GM18951 (cell line): ENCODE results near the gene PIRT.

Source experiments
- POLR2A ChIP-seq: IDR thresholded peaks from 4 replicates; pipeline ENCODE4 v1.6.1; 2011; ENCODE audit warnings: mild to moderate bottlenecking; ENCODE audit not compliant: insufficient read length, insufficient read depth; ENCODE audit errors: extremely low read depth
- in situ Hi-C: fragments of 300-500 bp; cut with MboI; formaldehyde crosslinking; loops from one replicate; pipeline ENCODE4 v1.12.0; 2022; ENCODE audit warnings: low sequenced_read_pairs, mixed read lengths, inconsistent platforms; ENCODE audit not compliant: unreplicated experiment

PIRT gene

DNA sequence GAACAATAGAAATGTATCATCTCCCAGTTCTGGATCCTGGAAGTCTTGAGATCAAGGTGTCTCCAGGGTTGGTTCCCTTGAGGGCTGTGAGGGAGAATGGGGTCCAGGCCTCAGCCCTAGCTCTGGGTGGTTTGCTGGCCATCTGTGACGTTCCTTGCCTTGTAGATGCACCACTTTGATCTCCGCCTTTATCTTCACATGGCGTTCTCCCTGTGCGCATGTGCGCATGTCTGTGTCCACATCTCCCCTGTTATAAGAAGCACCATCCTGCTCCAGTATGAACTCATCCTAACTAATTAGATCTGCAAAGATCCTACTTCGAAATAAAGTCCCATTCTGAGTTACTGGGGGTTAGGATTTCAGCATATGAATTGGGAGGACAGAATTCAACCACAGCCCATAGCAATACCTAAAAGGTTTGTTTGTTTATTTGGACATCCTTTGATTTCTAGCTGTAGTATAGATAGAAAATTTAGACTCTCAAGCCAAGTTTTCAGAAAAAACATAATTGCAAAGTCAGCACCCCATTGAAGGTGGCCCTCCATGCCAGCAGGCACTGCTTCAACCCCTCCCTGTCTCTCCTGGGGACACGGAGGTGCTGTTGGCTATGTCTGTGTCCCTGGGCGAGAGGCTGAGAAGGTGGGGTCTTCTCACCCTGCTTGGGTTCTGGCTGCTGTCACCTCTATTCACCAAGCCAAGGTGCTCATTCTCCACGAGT, 31.2 kb downstream of the PIRT start:
- no peak for TF ChIP-seq POLR2A
- in situ Hi-C loops: no loop called here

DNA sequence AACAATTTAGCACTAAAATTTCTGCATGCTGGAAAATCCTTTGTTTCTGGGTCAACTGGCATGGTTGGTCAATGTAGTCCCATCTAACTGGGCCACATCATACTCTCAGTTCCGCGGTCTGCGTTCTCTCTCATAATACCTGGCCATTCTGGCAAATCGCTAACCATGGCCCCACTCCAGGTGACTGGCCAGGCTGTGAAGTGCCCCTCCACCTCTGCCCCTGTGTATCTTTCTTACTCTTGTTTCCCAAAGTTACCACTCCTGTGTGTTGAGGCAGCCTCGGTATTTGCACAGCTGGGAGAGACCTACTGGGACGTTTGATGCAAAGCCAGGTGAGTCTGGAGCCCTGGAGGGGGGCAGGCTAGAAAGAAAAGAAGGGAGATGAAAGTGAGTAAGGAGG, 32.0 kb downstream of the PIRT start:
- TF ChIP-seq POLR2A: no peak
- in situ Hi-C loops: no loop called here

DNA sequence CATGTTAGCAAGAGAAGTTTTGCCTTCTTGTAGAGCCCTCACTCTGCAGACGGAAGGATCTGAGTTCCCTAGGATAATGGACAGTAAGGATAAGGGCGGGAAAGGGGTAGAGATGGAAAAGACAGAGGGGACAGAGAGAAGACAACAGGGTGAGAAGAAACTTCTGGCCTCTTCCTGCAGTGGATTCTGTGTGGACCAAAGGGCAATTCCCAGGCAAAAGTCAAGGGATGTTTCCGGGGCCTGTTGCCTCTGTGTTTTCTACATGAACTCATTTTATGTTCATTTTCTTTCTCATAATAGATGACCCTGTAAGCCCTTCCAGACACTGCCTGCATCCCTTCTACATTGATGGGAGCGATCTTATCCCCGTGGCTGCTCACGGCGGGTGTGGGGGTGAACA, 33.3 kb downstream of the PIRT start:
- TF ChIP-seq POLR2A: no peak
- in situ Hi-C loops: no loop called here

DNA sequence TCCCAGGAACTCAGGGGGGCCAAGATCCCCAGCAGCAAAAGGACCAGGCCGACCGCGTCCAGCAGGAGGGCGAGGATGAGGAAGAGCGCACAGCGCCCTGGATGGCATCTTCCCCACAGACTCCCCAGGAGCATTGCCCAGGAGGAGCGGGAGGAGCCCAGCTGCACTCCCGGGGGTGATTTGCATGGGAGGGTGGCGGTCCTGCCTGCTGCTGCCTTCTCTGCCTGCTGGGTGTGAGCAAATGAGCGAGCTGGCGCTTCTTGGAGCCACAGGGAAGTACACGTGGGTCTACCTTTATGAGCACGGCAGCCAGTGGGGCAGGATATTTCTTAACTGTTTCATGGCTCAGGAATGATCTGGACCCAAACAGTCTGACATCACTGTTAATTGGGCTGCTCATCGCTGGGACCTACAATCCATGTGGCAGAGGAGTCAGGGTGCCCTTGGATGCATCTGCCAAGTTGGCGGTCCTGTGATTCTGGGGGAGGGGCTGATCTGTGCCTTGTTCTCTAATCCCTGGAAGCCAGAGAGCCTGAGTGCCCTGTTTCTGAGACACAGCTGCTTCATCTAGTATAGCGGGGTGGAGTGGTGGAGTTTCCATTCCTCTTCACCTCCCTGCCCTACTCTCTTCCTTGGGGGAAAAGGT, 33.9 kb downstream of the PIRT start, which contains the start of gene TMEM238L:
TMEM238L (minus strand) TSS at position 270 of the 646 bp plus-strand sequence; CDS start at position 134, 136 bp downstream.
- in situ Hi-C loops: no loop called here
- no peak for TF ChIP-seq POLR2A

DNA sequence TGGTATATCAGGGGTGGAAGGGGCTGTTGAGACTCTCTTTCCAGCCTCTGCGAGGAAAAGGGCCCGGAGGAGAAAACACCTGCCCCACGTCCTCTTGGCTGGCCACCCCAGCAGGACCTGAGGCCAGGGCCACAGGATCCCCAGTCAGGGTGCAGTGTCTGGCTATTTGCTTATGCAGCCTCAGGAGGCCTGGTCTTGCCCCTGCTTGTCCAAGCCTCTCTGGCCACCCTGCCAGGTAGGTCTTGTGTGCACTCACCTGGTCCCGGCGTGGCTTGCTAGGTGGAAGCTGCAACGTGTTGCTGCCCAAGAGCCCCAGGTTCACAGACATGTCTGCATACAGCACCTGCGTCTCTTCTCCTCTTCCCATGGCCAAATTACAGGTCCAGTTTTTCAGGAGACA, 34.5 kb downstream of the PIRT start:
- no peak for TF ChIP-seq POLR2A
- in situ Hi-C loops: no loop called here

DNA sequence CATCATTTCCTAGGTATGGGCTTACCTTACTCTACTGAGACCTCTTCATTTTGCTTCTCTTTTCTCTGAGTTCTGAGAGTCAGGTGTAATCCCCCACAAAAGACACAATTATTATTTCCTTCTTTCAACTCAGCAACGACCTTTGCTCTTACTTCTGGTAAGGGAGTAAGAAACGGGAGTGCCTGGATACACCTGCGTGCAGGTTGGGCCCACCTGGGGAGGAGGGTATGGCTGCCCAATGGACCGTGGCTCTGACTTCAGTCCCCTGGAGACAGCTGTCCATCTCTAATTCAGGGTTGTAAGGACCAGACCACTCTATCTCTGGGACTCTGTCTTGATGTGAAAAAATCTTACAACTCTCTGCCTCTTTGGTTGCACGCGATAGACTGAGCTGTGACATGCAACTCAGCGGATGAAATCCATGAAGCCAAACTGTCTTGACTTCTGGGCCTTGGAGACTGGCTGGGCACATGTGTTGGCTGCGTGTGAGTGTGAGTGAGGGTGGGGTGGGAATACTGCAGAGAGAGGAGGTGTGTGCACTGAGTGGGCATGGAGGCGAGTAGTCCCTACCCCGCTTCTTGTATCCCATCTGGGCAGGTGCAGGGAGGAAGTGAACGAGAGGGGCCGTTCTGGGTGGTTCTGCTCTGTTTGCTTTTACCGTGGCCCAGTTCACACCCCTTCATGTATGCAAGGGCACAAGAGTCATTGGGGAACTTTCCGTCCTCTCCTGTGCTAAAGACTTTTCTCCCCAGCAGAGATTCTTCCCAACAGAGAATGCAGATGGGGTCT, 35.2 kb downstream of the PIRT start:
- in situ Hi-C loops: no loop called here
- no peak for TF ChIP-seq POLR2A

DNA sequence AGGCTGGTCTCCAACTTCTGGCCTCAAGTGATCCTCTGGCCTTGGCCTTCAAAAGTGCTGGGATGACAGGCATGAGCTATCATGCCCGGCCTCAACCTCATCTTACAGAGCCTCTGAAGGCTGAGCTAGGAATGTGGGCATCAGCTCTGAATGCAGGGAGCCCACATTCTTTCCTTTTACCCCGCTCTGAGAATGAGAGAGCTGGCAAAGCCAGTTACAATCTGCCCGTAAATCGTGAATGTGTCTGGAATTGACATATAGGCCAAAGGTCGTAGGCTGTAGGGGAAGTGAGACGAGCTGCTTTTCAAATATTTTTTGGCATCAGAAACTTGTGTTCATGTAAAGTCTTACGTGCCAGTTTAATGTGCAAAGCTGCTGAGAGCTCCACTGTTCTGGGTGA, 38.5 kb downstream of the PIRT start:
- TF ChIP-seq POLR2A: no peak
- in situ Hi-C loops: no loop called here

DNA sequence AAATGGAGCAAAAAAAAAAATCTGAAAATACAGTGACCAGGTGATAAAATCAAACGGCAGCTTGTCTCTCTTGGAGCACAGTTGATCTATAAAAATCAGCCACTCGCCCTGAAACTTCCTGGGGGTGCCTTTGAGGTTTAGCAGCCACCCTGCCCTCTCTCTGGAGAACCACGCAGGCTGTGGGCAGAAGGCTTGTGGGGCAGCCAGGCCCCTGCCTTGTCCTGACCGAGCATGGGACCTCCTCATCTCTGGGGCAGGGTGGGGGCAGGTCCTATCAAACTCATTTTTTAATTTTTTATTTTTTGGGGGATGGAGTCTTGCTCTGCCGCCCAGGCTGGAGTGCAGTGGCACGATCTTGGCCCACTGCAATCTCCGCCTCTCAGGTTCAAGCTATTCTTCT, 39.0 kb downstream of the PIRT start:
- in situ Hi-C loops: no loop called here
- TF ChIP-seq POLR2A: no peak

DNA sequence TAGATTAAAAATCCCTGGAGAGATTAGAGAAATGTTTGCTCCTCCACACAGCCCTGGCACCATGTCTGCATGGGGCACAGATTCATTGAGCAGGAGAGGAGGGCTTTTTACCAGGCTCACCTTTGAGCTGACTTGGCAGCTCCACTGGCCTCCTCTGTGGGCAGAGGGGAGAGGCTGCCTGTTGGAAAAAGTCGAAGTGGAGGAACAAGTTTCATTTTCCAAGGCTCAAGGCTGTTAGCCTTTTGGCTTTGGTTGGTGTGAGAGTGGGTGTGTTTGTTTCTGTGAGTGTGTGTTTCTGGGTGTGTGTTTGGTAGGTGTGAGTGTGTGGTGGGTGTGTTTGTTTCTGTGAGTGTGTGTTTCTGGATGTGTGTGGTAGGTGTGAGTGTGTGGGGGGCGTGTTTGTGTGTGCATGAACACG, 39.5 kb downstream of the PIRT start:
- TF ChIP-seq POLR2A: no peak
- in situ Hi-C loops: no loop called here

DNA sequence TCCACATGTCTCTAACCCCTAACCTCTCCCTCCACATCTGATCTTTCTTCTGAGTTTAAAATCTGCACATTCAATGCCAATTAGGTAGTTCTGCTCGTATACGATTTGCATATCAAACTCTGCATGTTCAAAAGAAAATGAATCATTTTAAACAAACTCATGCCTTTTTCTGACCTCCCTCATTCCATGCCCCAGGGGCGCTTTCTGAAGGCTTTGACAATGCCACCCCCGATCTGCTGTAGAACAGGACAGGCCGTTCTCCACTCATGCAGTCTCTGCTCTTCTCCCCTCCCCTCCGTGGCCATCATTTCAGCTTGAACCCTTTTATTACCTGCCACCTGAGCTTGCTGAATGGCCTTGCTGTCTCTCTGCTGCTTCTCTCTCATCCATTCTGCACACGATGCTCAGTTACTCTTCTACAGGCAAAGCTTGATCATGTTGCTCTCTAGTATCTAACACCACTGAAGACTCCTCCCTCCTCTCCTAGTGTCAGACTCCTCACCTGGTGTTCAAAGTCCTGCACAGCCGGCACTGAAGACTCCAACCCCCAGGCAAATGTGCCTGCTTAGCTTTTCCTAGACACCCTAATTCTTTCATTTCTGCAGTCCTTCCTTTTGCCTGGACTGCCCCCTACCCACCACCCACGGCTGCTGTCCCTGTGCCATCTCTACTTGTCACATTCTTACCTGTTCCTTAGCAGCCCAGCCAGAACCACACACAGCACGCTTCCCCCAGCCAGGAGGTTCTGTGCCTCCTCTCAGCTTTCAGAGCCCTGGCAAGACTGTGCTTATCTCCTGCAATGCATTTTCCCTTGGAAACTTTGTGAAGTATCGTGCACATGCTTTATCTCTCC, 40.2 kb downstream of the PIRT start:
- in situ Hi-C loops: no loop called here
- TF ChIP-seq POLR2A: no peak

DNA sequence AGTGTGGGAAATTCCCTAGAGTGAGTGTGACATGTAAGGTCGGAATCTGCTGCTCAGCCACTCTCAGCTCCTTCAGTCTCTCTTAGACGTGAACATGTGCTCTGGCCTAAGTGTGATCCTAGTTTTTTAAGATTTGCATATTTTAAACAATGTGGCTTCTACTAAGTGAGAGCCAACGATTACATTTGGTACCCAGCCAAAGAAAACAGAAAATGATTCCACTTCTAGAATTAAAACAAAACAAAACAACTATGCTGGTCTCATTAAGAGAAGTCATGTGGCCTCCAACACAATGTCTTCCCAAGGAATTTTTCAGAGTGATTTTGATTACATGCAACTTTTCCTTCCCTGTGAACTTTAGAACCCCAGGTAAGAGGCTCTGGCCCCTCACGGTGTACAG, 44.1 kb downstream of the PIRT start:
- TF ChIP-seq POLR2A: no peak
- in situ Hi-C loops: no loop called here

DNA sequence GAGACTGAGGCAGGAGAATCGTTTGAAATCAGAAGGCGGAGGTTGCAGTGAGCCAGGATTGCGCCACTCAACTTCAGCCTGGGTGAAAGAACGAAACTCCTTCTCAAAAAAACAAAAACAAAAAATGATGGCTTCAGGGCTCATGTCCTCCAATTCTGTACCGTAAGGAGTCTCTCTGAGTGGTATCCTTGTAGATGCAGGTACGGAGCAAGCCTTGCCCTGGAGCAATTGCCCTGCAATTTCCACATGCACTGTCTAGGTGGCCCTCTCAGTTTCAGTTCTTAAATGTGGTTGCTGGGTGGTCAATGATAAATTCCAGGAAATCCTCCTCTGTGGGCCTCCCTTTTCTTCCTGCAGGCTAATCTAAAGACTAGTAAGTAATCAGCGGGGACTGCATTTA, 44.6 kb downstream of the PIRT start:
- in situ Hi-C loops: no loop called here
- TF ChIP-seq POLR2A: no peak

DNA sequence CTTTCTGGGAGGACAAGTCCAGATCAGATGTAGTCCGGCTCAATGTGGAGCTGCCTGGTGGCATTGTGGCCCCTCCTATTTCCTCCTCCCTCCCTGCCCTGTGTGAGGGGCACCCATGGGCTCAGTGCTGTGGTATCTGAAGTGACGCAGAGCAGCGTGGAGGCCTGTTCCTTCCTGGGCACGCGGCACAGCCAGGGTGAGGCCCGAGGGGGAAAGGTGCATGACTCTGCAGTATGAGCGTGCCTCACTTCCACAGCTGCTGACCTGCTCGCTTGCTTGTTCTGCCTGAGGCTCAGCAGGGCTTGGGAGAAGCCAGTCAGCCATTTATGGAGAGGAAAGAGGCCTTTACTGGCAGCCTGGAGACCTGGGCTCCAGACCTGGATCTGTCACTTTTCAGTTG, 45.7 kb downstream of the PIRT start:
- in situ Hi-C loops: no loop called here
- TF ChIP-seq POLR2A: no peak
